ENCODE measurements around the gene ABLIM2.

Gene ABLIM2

GRCh38 chr4:8148785-8149435 lies 9.7 kb downstream of the ABLIM2 start:
- TF ChIP-seq CTCF (conservative IDR thresholded peaks at IDR 0.05), result no peak
- no peak overlapping the region for H3K27ac ChIP-seq

GRCh38 chr4:8148159-8148558 lies 10.5 kb downstream of the ABLIM2 start:
- no peak overlapping the region for H3K27ac ChIP-seq

GRCh38 chr4:8147231-8147970 lies 11.2 kb downstream of the ABLIM2 start:
- TF ChIP-seq CTCF (conservative IDR thresholded peaks at IDR 0.05), result no peak

More at GRCh38 chr4:8148159-8148558, 10.5 kb downstream of the ABLIM2 start:
- no peak for TF ChIP-seq CTCF (conservative IDR thresholded peaks at IDR 0.05)

GRCh38 chr4:8146157-8146556 lies 12.5 kb downstream of the ABLIM2 start:
- no peak for TF ChIP-seq CTCF (conservative IDR thresholded peaks at IDR 0.05)
- H3K27ac ChIP-seq, result no peak overlapping the region

More at GRCh38 chr4:8147231-8147970, 11.2 kb downstream of the ABLIM2 start:
- H3K27ac ChIP-seq, result no peak overlapping the region

DNA sequence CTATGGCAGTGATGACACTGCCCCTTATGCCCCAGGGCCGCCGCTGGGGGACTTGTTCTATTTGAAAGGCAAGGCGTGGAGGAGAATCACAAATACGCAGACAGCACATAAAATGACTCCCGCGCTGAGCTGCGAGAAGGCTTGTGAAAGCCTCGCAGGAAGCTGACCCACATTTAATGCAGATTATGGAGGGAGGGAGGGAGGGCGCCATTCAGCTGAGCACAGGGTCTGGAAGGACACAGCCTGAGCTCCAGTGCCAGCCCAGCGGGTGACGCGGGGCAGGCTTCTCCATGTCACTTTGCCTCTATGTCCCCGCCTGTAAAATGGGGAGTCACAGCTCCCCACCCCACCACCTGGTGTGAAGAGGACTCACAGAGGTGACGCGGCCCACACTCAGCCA lies 14.3 kb downstream of the ABLIM2 start:
- TF ChIP-seq CTCF (conservative IDR thresholded peaks at IDR 0.05), result no peak
- H3K27ac ChIP-seq, result no peak overlapping the region

- TF ChIP-seq CTCF (conservative IDR thresholded peaks at IDR 0.05), result no peak
- no peak overlapping the region for H3K27ac ChIP-seq
These were observed 15.0 kb downstream of the ABLIM2 start for GRCh38 chr4:8143392-8144140.

GRCh38 chr4:8142556-8142955 lies 16.1 kb downstream of the ABLIM2 start:
- no peak overlapping the region for H3K27ac ChIP-seq
- no peak for TF ChIP-seq CTCF (conservative IDR thresholded peaks at IDR 0.05)
